Breast epithelium (tissue), 3 donors: ENCODE results near the gene SPTBN1.
"Not testable (repeated sequence)": the region's sequence is repeated elsewhere in the genome, so short reads cannot be mapped to it uniquely, and the experiment has no call there.

Experiments used
- POLR2AphosphoS5 ChIP-seq, 3 donors: sonication (generic); formaldehyde crosslinking; IDR thresholded peaks; one replicate each; pipeline ENCODE4 v1.6.1; 2017; ENCODE audit warnings: antibody characterized with exemption in 3 of 3
- TF ChIP-seq, protein P1 (sequence below), 3 donors: fragments of 450-650 bp; IDR thresholded peaks; one replicate each; pipeline ENCODE4 v1.5.1; 2016 to 2017; ENCODE audit warnings: antibody characterized with exemption in 3 of 3, mild to moderate bottlenecking in 3 of 3, moderate library complexity in 3 of 3

- TF ChIP-seq, protein P1, sequence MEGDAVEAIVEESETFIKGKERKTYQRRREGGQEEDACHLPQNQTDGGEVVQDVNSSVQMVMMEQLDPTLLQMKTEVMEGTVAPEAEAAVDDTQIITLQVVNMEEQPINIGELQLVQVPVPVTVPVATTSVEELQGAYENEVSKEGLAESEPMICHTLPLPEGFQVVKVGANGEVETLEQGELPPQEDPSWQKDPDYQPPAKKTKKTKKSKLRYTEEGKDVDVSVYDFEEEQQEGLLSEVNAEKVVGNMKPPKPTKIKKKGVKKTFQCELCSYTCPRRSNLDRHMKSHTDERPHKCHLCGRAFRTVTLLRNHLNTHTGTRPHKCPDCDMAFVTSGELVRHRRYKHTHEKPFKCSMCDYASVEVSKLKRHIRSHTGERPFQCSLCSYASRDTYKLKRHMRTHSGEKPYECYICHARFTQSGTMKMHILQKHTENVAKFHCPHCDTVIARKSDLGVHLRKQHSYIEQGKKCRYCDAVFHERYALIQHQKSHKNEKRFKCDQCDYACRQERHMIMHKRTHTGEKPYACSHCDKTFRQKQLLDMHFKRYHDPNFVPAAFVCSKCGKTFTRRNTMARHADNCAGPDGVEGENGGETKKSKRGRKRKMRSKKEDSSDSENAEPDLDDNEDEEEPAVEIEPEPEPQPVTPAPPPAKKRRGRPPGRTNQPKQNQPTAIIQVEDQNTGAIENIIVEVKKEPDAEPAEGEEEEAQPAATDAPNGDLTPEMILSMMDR (IDR thresholded peaks at IDR 0.05) = not testable (repeated sequence)
- TF ChIP-seq POLR2AphosphoS5 (IDR thresholded peaks at IDR 0.05) = not testable (repeated sequence)
Observed at GRCh38 chr2:54518016-54518415, 61.9 kb downstream of the SPTBN1 start.
